Measurements from ENCODE around the gene DNAH14. TPM values are rescaled to one million over a fixed set of nuclear protein-coding genes. Genes with fewer than 3 reads are reported as not detected.

The DNAH14 gene
- total and polyA plus RNA-seq, 2 of the 13 experiments (the other 11 are each of a cell fraction or from before 2014, with no cell fraction given), result 4.5 to 27.5 TPM

GRCh38 chr1:224896130-224896781, 33.2 kb upstream of the DNAH14 start:
- FAIRE-seq (no peak), DNase-seq (ENCODE audit: low spot score) (no peak), ATAC-seq (no peak)
- TF ChIP-seq TP53 (CRISPR knock-in tag; conservative IDR thresholded peaks at IDR 0.05), result no peak
- no peak for TF ChIP-seq TARDBP (CRISPR knock-in tag; IDR thresholded peaks at IDR 0.05)
- TF ChIP-seq CHD2 (IDR thresholded peaks at IDR 0.05; ENCODE audit: low read depth, low read length), result no peak
- TF ChIP-seq ZNF644 (CRISPR knock-in tag; IDR thresholded peaks at IDR 0.05; ENCODE audit: low read depth), result no peak
- TF ChIP-seq IRX3 (CRISPR knock-in tag; IDR thresholded peaks at IDR 0.05; ENCODE audit: borderline replicate concordance, low read depth), result no peak
- no peak for TF ChIP-seq ZNF772 (CRISPR knock-in tag; IDR thresholded peaks at IDR 0.05)
- TF ChIP-seq ZNF121 (CRISPR knock-in tag; IDR thresholded peaks at IDR 0.05), result no peak
- TF ChIP-seq HNF4G (IDR thresholded peaks at IDR 0.05; ENCODE audit: borderline replicate concordance, low read depth, low read length), result no peak
- no peak for TF ChIP-seq HNF4G (CRISPR knock-in tag; IDR thresholded peaks at IDR 0.05; ENCODE audit: borderline replicate concordance, low read depth)
- no peak for TF ChIP-seq FOXA3 (CRISPR knock-in tag; IDR thresholded peaks at IDR 0.05)
- TF ChIP-seq ZSCAN20 (CRISPR knock-in tag; IDR thresholded peaks at IDR 0.05; ENCODE audit: borderline replicate concordance), result no peak
- TF ChIP-seq ZNF274 (CRISPR knock-in tag; IDR thresholded peaks at IDR 0.05), result no peak
- TF ChIP-seq ZBTB25 (CRISPR knock-in tag; IDR thresholded peaks at IDR 0.05), result no peak
- no peak for TF ChIP-seq ZNF589 (CRISPR knock-in tag; conservative IDR thresholded peaks at IDR 0.05)
- Histone ChIP-seq H3K4me2 (ENCODE audit: low read depth, low read length) (no peak overlapping the region), H3K9ac (ENCODE audit: insufficient read depth, low read depth, low read length) (no peak overlapping the region), H3K4me3 (replicated peaks in 1 of 3; ENCODE audit: insufficient read depth in 1 of 3, low read depth in 2 of 3, low read length in 3 of 3) (no peak overlapping the region), H3K79me2 (ENCODE audit: insufficient read depth, low read length) (no peaks in the 10 kb centered on the region), H3K4me1 (ENCODE audit: insufficient read depth, low read length) (no peaks in the 10 kb centered on the region), H3K27me3 (ENCODE audit: control insufficient read depth in 1 of 2, insufficient read depth in 2 of 2, low read length in 2 of 2) (0 out of 5 replicates have a peak, but pooled peaks cover 0 to 4% of the 10 kb centered on the region in 2 experiments), H3K9me3 (ENCODE audit: low read length) (peaks cover 6% of the 10 kb centered on the region; the same call in 1 of the 2 replicates), H4K20me1 (ENCODE audit: insufficient read depth, low read length) (no peaks in the 10 kb centered on the region), H2AFZ (ENCODE audit: low read length) (no peak overlapping the region), H3K27ac (ENCODE audit: extremely low read length, insufficient read depth, low read length) (no peak overlapping the region), H3K36me3 (replicated peaks in 1 of 2; ENCODE audit: control insufficient read depth in 1 of 2, insufficient read depth in 2 of 2, low read length in 2 of 2) (no peaks in the 10 kb centered on the region)
- BruUV-seq (replicated peaks), result no TSS peak
- intact Hi-C loops (cut with micrococcal nuclease; ENCODE audit: unreplicated experiment) (no loop called here), in situ Hi-C loops (cut with HindIII; ENCODE audit: extremely low pct_ligation_motif_present, low pct_unique_long_range_greater_than_20kb) (no loop called here)
- 0% methylated on average over 5 of the region's 5 CpGs for WGBS (ENCODE audit: low lambda C conversion rate)
- ChIA-PET POLR2A (no interaction called here), CTCF (ENCODE audit: low intra/inter-chr PET ratio, low total read pairs) (no interaction called here)
